Right cardiac atrium (tissue), 5 donors: ENCODE results near the gene TMBIM4. TPM values are rescaled to one million over a fixed set of nuclear protein-coding genes. Genes with fewer than 3 reads are reported as not detected.

Experiments
- ATAC-seq, 2 donors: fragments of 200-7000 bp; cut with Tn5 transposase; one replicate each; pipeline versions ENCODE4 v1.8.0 to v1.9.1; 2020; ENCODE audit warnings: moderate library complexity in 2 of 2, mild to moderate bottlenecking in 1 of 2
- DNase-seq, 3 donors: peaks; one replicate each; pipeline ENCODE4 v3.0.0-alpha.2; 2020
- H3K27ac ChIP-seq: one replicate; pipeline ENCODE4 v1.5.1; 2013; ENCODE audit warnings: mild to moderate bottlenecking, low read length, control low read depth, moderate library complexity
- H3K27me3 ChIP-seq: one replicate; pipeline ENCODE4 v1.6.1; 2013; ENCODE audit not compliant: control insufficient read depth, insufficient read depth
- H3K4me1 ChIP-seq: one replicate; pipeline ENCODE4 v1.6.1; 2013; ENCODE audit warnings: low read length; ENCODE audit not compliant: control insufficient read depth, insufficient read depth
- H3K4me3 ChIP-seq: one replicate; pipeline ENCODE4 v1.5.1; 2013; ENCODE audit warnings: low read length, control low read depth
- H3K9me3 ChIP-seq: one replicate; pipeline ENCODE4 v1.6.1; 2013; ENCODE audit warnings: low read length; ENCODE audit not compliant: control insufficient read depth
- WGBS: extraction: QIAGEN DNeasy Blood & Tissue Kit; methylation state at CpG from one replicate; pipeline ENCODE4 v1.1.7; 2013; 5-methylcytosine and 5-hydroxymethylcytosine counted together
- intact Hi-C, 4 donors: fragments of 100-400 bp; cut with DNase I; formaldehyde crosslinking; loops; one replicate each; pipeline versions ENCODE4 v1.11.0 to v1.14.0; 2022 to 2023
- polyA plus RNA-seq: library from polyadenylated mRNA; stranded (reverse); fragments of 200-250 nt; gene quantifications from one replicate; pipeline ENCODE4 v1.2.3, GENCODE V29; 2013
- total RNA-seq, 4 donors: library from RNA; stranded (reverse); fragmentation: NEBNext Ultra II Directional; extraction: Animal tissue kit (Norgen Biotek cat#: 25700); gene quantifications; one replicate each; pipeline ENCODE4 v1.2.1, GENCODE V29; 2021
- donor health status: healthy with polysubstance abuse.
- donor health status: DM: no; HTN: yes; CAD: no.
- donor health status: DM: no; HTN: no; CAD: no.
- donor health status: DM: no; HTN: yes; CAD: no; lungs with severe emphysema.
- donor health status: DM: yes; HTN: yes; CAD: no.

The TMBIM4 gene
- total and polyA plus RNA-seq, 5 donors = 86.4 to 178 (median 91.3) TPM

DNA sequence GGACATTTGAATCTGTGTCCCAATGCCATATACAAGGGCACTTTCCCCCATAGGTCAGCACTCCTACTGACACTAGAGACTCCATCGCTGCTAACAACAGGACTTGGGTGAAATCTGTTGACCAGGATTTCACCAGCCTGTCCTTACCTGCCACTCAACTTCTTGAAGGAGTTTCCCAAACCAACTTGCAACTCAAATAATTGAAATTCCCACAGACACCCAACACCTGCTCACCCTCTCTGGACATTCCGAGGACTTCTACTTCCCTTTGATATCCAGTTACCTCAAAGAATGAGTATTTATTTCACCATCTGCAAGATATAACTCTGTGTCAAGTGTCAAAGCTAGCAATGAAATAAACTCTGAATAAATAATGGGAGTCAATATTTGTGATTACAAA is 83.8 kb downstream of the TMBIM4 start:
- 91% methylated on average over 2 of the region's 2 CpGs for WGBS
- H3K4me3 ChIP-seq = no peak overlapping the region
- H3K27ac ChIP-seq = no peak overlapping the region
- no peak for ATAC-seq
- no peaks in the 10 kb centered on the region for H3K4me1 ChIP-seq
- intact Hi-C loops = loop anchor here in 3 of 4 donors (5.0 to 10.0 kb wide), 2 partner anchors 521 to 529 kb away; no protein-coding TSS in a partner anchor
- no peaks in the 10 kb centered on the region for H3K27me3 ChIP-seq
- no peak for DNase-seq
- no peaks in the 10 kb centered on the region for H3K9me3 ChIP-seq

Other genes starting within 250 kb of the TMBIM4 start
- 10 to 100 TPM; 16.4 to 20.5 (median 17.6) TPM for gene LLPH, start 39.2 kb downstream of the TMBIM4 start, total RNA-seq
- 16.6 TPM for gene LLPH, start 39.2 kb downstream of the TMBIM4 start, polyA plus RNA-seq
- 10 to 100 TPM in 1 of 4 donors, 1 to 10 TPM in 3; 6.7 to 17.0 (median 9.3) TPM for gene IRAK3, start 19.2 kb upstream of the TMBIM4 start, total RNA-seq
- gene IRAK3, start 19.2 kb upstream of the TMBIM4 start, polyA plus RNA-seq = 4.1 TPM
- gene HELB, start 132.5 kb upstream of the TMBIM4 start, total RNA-seq = 1 to 10 TPM in 3 of 4 donors, under 1 TPM in 1; 0.74 to 1.9 (median 1.2) TPM
- 0.48 TPM for gene HELB, start 132.5 kb upstream of the TMBIM4 start, polyA plus RNA-seq